MM.1S (cell line): ENCODE results near the gene ZNF667.
A peak's percentile ranks its signal among the peaks of the same experiment; 100 is the strongest.

ENCODE experiments used
- DNase-seq: peaks from one replicate; pipeline ENCODE4 v3.0.0-alpha.2; 2015
- H2AFZ ChIP-seq: fragments of 300-600 bp; sonication (generic); 2 replicates; pipeline ENCODE4 v1.6.0; 2016; ENCODE audit warnings: antibody characterized with exemption, low read length
- H3F3A ChIP-seq: fragments of 300-600 bp; sonication (generic); 2 replicates; pipeline ENCODE4 v1.6.1; 2016; ENCODE audit warnings: mild to moderate bottlenecking, antibody characterized with exemption, low read length, moderate library complexity, mixed read lengths; ENCODE audit not compliant: insufficient read depth
- H3K27ac ChIP-seq: fragments of 300-600 bp; sonication (generic); 2 replicates; pipeline ENCODE4 v1.5.1; 2016; ENCODE audit warnings: mild to moderate bottlenecking, low read length
- H3K27me3 ChIP-seq: fragments of 300-600 bp; sonication (generic); replicated peaks from 2 replicates; pipeline ENCODE4 v1.6.0; 2016; ENCODE audit warnings: low read length; ENCODE audit not compliant: insufficient read depth
- H3K36me3 ChIP-seq: fragments of 300-600 bp; sonication (generic); replicated peaks from 2 replicates; pipeline ENCODE4 v1.6.1; 2016; ENCODE audit warnings: mild to moderate bottlenecking, low read length, mixed read lengths; ENCODE audit not compliant: insufficient read depth
- H3K4me1 ChIP-seq: fragments of 300-600 bp; sonication (generic); 2 replicates; pipeline ENCODE4 v1.6.1; 2016; ENCODE audit warnings: low read length, mixed read lengths
- H3K4me2 ChIP-seq: fragments of 300-600 bp; sonication (generic); 2 replicates; pipeline ENCODE4 v1.6.0; 2016; ENCODE audit warnings: low read depth, low read length
- H3K4me3 ChIP-seq: fragments of 300-600 bp; sonication (generic); 2 replicates; pipeline ENCODE4 v1.5.1; 2016; ENCODE audit warnings: low read length, mixed read lengths
- H3K79me2 ChIP-seq: fragments of 300-600 bp; sonication (generic); 2 replicates; pipeline ENCODE4 v1.6.1; 2016; ENCODE audit warnings: mixed run types, low read length, mixed read lengths
- H3K9ac ChIP-seq: fragments of 300-600 bp; sonication (generic); 2 replicates; pipeline ENCODE4 v1.6.1; 2016; ENCODE audit warnings: low read length, mixed read lengths
- H3K9me2 ChIP-seq: fragments of 300-600 bp; sonication (generic); replicated peaks from 2 replicates; pipeline ENCODE4 v1.6.1; 2016; ENCODE audit warnings: mild to moderate bottlenecking, low read length, mixed read lengths; ENCODE audit not compliant: insufficient read depth
- H3K9me3 ChIP-seq: fragments of 300-600 bp; sonication (generic); replicated peaks from 2 replicates; pipeline ENCODE4 v1.6.1; 2016; ENCODE audit warnings: mild to moderate bottlenecking, low read length, mixed read lengths; ENCODE audit not compliant: insufficient read depth
- H4K20me1 ChIP-seq: fragments of 300-600 bp; sonication (generic); 2 replicates; pipeline ENCODE4 v1.6.1; 2016; ENCODE audit warnings: mild to moderate bottlenecking, low read length, moderate library complexity, mixed read lengths; ENCODE audit not compliant: insufficient read depth
- EZH2 ChIP-seq: fragments of 300-600 bp; sonication (generic); optimal IDR thresholded peaks from 2 replicates; pipeline ENCODE3; 2017; ENCODE audit warnings: low read depth, mild to moderate bottlenecking, antibody characterized with exemption, low read length, mixed read lengths
- EZH2phosphoT487 ChIP-seq: fragments of 300-600 bp; sonication (generic); IDR thresholded peaks from 2 replicates; pipeline ENCODE4 v1.6.1; 2018; ENCODE audit warnings: antibody characterized with exemption, low read length
- TF ChIP-seq, protein P1 (sequence below): fragments of 300-600 bp; sonication (generic); IDR thresholded peaks from 2 replicates; pipeline ENCODE4 v1.5.1; 2016; ENCODE audit warnings: antibody characterized with exemption, low read length, mixed read lengths

ZNF667 gene

DNA sequence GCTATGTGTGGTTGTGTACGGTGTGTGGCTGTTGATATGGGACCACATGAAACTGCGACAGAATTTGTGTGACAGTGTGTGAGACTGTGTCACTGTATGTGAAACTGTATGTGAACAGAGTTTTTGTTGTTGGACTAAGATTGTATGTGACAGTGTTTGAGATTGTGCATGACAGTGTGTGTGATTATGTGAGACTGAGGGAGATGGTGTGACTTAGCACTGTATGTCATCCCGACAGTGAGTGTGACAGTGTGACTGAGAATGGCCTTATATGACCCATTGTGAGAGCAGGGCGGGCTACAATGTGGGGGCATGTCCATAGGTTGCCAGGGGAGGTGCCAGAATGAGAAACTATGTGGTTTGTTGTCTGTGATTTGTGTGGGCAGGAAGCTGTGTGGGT, 72.1 kb downstream of the ZNF667 start:
- TF ChIP-seq EZH2 (no peak), EZH2phosphoT487 (no peak)
- TF ChIP-seq, protein P1, sequence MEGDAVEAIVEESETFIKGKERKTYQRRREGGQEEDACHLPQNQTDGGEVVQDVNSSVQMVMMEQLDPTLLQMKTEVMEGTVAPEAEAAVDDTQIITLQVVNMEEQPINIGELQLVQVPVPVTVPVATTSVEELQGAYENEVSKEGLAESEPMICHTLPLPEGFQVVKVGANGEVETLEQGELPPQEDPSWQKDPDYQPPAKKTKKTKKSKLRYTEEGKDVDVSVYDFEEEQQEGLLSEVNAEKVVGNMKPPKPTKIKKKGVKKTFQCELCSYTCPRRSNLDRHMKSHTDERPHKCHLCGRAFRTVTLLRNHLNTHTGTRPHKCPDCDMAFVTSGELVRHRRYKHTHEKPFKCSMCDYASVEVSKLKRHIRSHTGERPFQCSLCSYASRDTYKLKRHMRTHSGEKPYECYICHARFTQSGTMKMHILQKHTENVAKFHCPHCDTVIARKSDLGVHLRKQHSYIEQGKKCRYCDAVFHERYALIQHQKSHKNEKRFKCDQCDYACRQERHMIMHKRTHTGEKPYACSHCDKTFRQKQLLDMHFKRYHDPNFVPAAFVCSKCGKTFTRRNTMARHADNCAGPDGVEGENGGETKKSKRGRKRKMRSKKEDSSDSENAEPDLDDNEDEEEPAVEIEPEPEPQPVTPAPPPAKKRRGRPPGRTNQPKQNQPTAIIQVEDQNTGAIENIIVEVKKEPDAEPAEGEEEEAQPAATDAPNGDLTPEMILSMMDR = no peak
- Histone ChIP-seq H4K20me1 (no peaks in the 10 kb centered on the region), H3K79me2 (0 out of 2 replicates have a peak, but pooled peaks cover 7% of the 10 kb centered on the region), H3K4me3 (peak overlapping the region; percentile 77), H3K4me2 (peak overlapping the region; percentile 89; the same call in 1 of the 2 replicates), H3K27ac (no peak overlapping the region), H2AFZ (no peak overlapping the region), H3K27me3 (no peaks in the 10 kb centered on the region), H3K9me3 (no peaks in the 10 kb centered on the region), H3K9ac (no peak overlapping the region), H3F3A (no peaks in the 10 kb centered on the region), H3K9me2 (no peaks in the 10 kb centered on the region), H3K36me3 (no peaks in the 10 kb centered on the region; the same call in 1 of the 2 replicates), H3K4me1 (peaks cover 6% of the 10 kb centered on the region; the same call in 1 of the 2 replicates)
- no peak for DNase-seq

DNA sequence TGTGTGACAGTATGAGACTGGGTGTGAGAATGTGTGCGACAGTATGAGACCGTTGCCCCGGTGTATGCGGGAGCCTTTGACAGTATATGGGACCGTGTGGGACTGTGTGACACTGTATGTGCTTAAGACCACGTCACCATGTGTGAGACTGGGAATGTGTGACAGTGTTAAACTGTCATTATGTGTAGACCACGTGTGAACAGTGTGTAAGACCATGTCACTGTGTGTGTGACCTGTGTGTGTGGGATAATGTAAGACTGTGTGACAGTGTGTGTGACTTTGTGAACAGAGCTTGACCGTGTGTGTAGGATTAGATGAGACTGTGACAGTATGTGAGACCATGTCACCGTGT, 72.5 kb downstream of the ZNF667 start:
- no peak for TF ChIP-seq EZH2
- no peaks in the 10 kb centered on the region for H4K20me1 ChIP-seq
- H3K9me2 ChIP-seq = no peaks in the 10 kb centered on the region
- peak overlapping the region; percentile 89 for H3K4me2 ChIP-seq
- H3K9me3 ChIP-seq = no peaks in the 10 kb centered on the region
- peak overlapping the region; percentile 77 for H3K4me3 ChIP-seq
- H3K27me3 ChIP-seq = no peaks in the 10 kb centered on the region
- H3F3A ChIP-seq = no peaks in the 10 kb centered on the region
- H3K36me3 ChIP-seq = no peaks in the 10 kb centered on the region; the same call in 1 of the 2 replicates
- peak overlapping the region; percentile 98 for H2AFZ ChIP-seq
- no peak overlapping the region for H3K27ac ChIP-seq
- H3K4me1 ChIP-seq = peaks cover 6% of the 10 kb centered on the region; the same call in 1 of the 2 replicates
- DNase-seq = peak; percentile 8
- H3K9ac ChIP-seq = peak overlapping the region; percentile 85; the same call in 1 of the 2 replicates
- 0 out of 2 replicates have a peak, but pooled peaks cover 7% of the 10 kb centered on the region for H3K79me2 ChIP-seq

GRCh38 chr19:56403764-56404704, 73.1 kb downstream of the ZNF667 start, which contains the start of gene ZNF583:
TSS of gene ZNF583 (plus strand) at chr19:56404332. CDS start at chr19:56407115, 2,783 bp downstream.
- Histone ChIP-seq H3K4me3 (peak within 1 kb of the TSS; percentile 77), H2AFZ (peak within 1 kb of the TSS; percentile 98), H3K9me3 (no peaks in the 10 kb centered on the region), H3K9ac (peak within 1 kb of the TSS; percentile 85), H3K4me2 (peak within 1 kb of the TSS; percentile 89), H3K4me1 (peaks cover 6% of the 10 kb centered on the region; the same call in 1 of the 2 replicates), H3K9me2 (no peaks in the 10 kb centered on the region), H3K36me3 (no peaks in the 10 kb centered on the region; the same call in 1 of the 2 replicates), H3K27ac (peak within 1 kb of the TSS; percentile 66; the same call in 1 of the 2 replicates), H3K79me2 (0 out of 2 replicates have a peak, but pooled peaks cover 7% of the 10 kb centered on the region), H4K20me1 (no peaks in the 10 kb centered on the region), H3F3A (no peaks in the 10 kb centered on the region), H3K27me3 (no peaks in the 10 kb centered on the region)
- TF ChIP-seq, protein P1 = no peak
- TF ChIP-seq EZH2phosphoT487 = no peak
- TF ChIP-seq EZH2 = no peak
- peak; percentile 92 for DNase-seq
